Hematopoietic multipotent progenitor cell treated with erythropoietin and hydrocortisone succinate and interleukin-3 and kit ligand, for 8 days (in vitro differentiated cells): ENCODE results near the gene ERVV-1.
A peak's percentile ranks its signal among the peaks of the same experiment; 100 is the strongest.
"Not testable (repeated sequence)": the region's sequence is repeated elsewhere in the genome, so short reads cannot be mapped to it uniquely, and the experiment has no call there.

Experiments
- DNase-seq: peaks from one replicate; pipeline ENCODE4 v3.0.0-alpha.2; 2015

The ERVV-1 gene

GRCh38 chr19:53013621-53014020 is at the start of gene ERVV-1:
ERVV-1 (plus strand) TSS chr19:53013921; CDS start chr19:53014091, 170 bp downstream.
- no peak for DNase-seq

DNA sequence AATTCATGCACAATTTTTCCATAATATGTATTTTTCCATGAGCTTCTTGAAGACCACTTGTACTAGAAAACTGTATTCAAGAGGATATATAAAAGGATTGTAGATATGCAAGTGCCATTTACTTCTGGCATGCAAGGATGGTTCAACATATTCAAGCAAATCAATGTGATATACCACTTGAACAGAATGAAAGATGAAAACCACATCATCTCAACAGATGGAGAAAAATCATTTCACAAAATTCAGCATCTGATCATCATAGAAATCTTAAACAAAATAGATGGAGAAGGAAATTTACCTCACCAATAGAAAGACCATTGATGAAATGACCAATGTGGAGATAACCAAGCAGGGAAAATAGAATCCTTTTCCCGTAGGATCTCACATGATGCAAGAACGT is 45.9 kb upstream of the ERVV-1 start:
- DNase-seq = no peak

DNA sequence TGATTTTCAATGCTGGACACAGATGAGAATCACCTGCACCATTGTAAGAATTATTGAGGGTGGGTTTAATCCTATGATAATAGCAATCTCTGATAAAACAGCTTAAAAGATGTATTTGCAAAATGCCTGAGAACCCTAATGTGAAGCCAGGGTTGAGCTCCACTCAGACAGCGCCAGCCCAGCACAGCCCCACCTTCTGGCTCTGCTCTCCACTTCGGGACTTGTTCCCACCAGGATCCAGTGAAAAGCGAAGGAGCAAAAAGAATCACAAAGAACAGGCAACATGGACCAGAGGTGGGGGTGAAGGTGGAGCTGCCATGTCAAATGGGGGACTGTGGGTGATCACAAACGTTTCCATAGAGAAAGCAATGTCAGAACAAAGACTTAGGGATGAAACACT is 32.4 kb upstream of the ERVV-1 start:
- DNase-seq = no peak

GRCh38 chr19:52983167-52983566 is 30.6 kb upstream of the ERVV-1 start:
- not testable (repeated sequence) for DNase-seq

- DNase-seq = no peak
These were observed 26.5 kb upstream of the ERVV-1 start for GRCh38 chr19:52987221-52987620.

GRCh38 chr19:52988506-52988905 is 25.2 kb upstream of the ERVV-1 start:
- no peak for DNase-seq

DNA sequence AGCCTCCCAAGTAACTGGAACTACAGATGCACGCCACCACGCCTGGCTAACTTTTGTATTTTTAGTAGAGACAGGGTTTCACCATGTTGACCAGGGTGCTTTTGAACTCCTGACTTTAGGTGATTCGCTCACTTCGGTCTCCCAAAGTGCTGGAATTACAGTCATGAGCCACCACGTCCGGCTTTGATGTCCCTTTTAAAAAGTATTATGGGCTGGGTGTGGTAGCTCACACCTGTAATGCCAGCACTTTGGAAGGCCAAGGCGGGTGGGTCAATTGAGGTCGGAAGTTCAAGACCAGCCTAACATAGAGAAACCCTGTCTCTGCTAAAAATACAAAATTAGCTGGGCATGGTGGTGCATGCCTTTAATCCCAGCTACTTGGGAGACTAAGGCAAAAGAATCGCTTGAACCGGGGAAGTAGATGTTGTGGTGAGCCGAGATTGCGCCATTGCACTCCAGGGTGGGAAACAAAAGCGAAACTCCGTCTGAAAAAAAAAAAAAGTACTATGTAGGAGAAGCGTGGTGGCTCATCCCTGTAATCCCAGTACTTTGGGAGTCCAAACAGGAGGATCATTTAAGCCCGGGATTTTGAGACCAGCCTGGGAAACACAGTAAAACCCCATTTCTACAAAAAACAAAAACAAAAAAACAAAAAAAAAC is 22.8 kb upstream of the ERVV-1 start:
- DNase-seq = no peak

GRCh38 chr19:52991484-52991883 is 22.2 kb upstream of the ERVV-1 start:
- no peak for DNase-seq

- no peak for DNase-seq
These were observed 21.4 kb upstream of the ERVV-1 start for GRCh38 chr19:52992109-52993004.

- peak; percentile 84 for DNase-seq
These were observed 20.2 kb upstream of the ERVV-1 start for GRCh38 chr19:52993342-52994178.

DNA sequence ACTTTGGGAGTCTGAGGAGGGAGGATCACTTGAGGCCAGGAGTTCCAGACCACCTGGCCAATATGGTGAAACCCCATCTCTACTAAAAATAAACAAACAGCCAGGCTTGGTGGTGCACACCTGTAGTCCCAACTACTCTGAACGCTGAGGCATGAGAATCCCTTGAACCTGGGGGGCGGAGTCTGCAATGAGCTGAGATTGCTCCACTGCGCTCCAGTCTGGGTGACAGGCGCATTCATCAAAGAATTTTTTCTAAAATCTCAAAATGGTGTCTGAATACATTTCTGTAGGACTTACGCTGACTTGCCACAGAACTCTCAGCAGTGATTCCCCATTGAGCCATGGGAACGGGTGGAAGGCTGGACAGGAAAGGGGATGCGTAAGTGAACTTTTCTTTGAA is 18.0 kb upstream of the ERVV-1 start:
- DNase-seq = no peak

DNA sequence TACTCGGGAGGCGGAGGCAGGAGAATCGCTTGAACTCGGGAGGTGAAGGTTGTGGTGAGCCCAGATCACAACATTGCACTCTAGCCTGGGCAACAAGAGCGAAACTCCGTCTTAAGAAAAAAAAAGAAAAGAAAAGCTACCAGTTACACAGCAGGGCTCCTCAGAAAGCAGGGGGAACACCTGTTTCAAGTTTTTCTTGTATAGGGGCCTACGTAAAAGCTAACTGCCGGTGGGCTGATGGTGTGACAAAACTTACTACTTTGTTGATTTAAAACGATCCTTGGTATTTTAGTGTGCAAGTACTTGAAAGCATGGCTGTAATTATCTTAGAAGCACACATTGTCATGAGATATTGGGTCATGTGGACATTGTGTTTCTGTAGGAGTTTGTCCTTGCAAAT is 15.7 kb upstream of the ERVV-1 start:
- no peak for DNase-seq

GRCh38 chr19:53002479-53002878 is 11.2 kb upstream of the ERVV-1 start:
- no peak for DNase-seq

DNA sequence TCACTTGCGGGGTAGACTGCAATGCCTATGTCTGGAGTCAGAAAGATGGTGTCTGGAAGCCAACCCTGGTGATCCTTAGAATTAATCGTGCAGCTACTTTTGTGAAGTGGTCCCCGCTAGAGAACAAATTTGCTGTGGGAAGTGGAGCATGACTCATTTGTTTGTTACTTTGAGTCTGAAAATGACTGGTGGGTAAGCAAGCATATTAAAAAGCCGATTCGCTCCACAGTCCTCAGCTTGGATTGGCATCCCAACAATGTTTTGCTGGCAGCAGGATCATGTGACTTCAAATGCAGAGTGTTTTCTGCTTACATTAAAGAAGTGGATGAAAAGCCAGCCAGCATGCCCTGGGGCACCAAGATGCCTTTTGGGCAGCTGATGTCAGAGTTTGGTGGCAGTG is 9.5 kb upstream of the ERVV-1 start:
- DNase-seq = no peak

GRCh38 chr19:53007200-53007599 is 6.5 kb upstream of the ERVV-1 start:
- DNase-seq = no peak

GRCh38 chr19:53007606-53008005 is 6.1 kb upstream of the ERVV-1 start:
- no peak for DNase-seq

GRCh38 chr19:53008061-53008778 is 5.5 kb upstream of the ERVV-1 start:
- no peak for DNase-seq

GRCh38 chr19:53010494-53010893 is 3.2 kb upstream of the ERVV-1 start:
- no peak for DNase-seq

- no peak for DNase-seq
These were observed 1.7 kb upstream of the ERVV-1 start for GRCh38 chr19:53012006-53012405.

DNA sequence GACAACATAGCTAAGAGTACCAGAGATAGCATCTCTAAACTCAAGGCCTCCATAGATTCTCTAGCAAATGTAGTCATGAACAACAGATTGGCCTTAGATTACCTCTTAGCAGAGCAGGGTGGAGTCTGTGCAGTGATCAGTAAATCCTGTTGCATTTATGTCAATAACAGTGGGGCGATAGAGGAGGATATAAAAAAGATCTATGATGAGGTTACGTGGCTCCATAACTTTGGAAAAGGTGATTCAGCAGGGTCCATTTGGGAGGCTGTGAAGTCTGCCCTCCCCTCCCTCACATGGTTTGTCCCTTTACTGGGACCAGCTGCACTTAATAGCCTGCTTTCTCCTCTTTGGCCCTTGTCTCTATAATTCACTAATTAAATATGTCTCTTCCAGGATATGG is 1.4 kb downstream of the ERVV-1 start:
- no peak for DNase-seq

DNA sequence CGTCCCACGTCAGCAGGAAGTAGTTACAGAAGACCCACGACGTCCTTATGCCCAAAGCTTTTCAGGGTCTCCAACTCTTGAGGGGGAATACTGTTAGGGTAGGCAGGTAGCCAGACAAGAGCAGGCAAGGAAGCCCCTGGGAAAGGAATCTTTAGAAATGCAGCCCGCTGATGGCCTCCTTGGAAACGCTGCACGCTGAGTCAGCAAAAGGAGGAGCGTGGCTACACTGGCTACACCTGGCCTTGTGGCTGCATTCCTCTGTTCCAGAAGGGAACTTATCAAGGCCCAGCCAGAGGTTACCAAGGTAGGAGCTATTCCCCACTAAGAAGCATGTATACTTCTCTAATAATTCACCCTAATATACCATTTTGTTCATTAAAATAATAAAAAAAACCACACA is 2.0 kb downstream of the ERVV-1 start:
- no peak for DNase-seq

DNA sequence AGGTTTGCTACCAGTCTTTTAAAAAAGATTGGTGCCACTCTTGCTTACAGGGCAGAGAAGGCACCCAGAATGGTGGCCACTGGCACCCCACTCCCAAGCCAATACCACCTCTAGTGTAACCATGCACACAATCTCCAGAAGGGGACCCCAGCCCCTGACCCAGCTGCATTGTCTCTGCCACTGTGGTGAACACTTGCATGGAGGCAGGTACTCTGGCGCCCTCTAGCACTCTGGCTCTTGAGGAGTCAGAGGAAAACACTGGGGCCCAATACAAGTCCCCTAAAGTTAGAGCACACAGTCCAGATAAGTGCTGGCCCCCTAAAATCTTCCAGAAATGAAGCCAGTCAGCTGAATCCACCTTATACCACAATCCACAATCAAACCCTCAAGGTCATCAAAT is 6.0 kb downstream of the ERVV-1 start:
- DNase-seq = peak; percentile 4

GRCh38 chr19:53028306-53028705 is 14.6 kb downstream of the ERVV-1 start:
- DNase-seq = not testable (repeated sequence)
